SK-MEL-5 (cell line): Measurements from ENCODE around the gene DICER1. TPM values are rescaled to one million over a fixed set of nuclear protein-coding genes. Genes with fewer than 3 reads are reported as not detected.
A peak's percentile ranks its signal among the peaks of the same experiment; 100 is the strongest.

ENCODE experiments used
- DNase-seq: peaks from one replicate; pipeline ENCODE4 v3.0.0-alpha.2; 2016; ENCODE audit warnings: low read depth, low spot score
- in situ Hi-C: cut with HindIII; loops from 2 replicates; pipeline ENCODE4 v1.10.0; 2016; ENCODE audit warnings: low sequenced_read_pairs, high pct_unique_total_duplicates, low pct_unique_long_range_greater_than_20kb
- total RNA-seq: library from RNA; depleted of rRNA; stranded (reverse); fragments of >200 nt; shearing (Covaris generic); gene quantifications from 2 replicates; pipeline ENCODE4 v1.2.3, GENCODE V29; 2014

Gene DICER1
- total RNA-seq, 1 experiment from 2014 or later: 38.8 TPM

- in situ Hi-C loops: no loop called here
- no peak for DNase-seq
Measured at GRCh38 chr14:95137164-95137803, 20.0 kb downstream of the DICER1 start.

- DNase-seq: no peak
- in situ Hi-C loops: no loop called here
Measured at GRCh38 chr14:95136631-95137030, 20.7 kb downstream of the DICER1 start.

- in situ Hi-C loops: no loop called here
- DNase-seq: no peak
Measured at GRCh38 chr14:95134304-95134933, 22.9 kb downstream of the DICER1 start.

GRCh38 chr14:95133282-95133681 lies 24.0 kb downstream of the DICER1 start:
- in situ Hi-C loops: no loop called here
- DNase-seq: peak; percentile 46

- in situ Hi-C loops: no loop called here
- DNase-seq: no peak
Measured at GRCh38 chr14:95132760-95133159, 24.6 kb downstream of the DICER1 start.

GRCh38 chr14:95130549-95130948 lies 26.8 kb downstream of the DICER1 start:
- no peak for DNase-seq
- in situ Hi-C loops: no loop called here

GRCh38 chr14:95128140-95128539 lies 29.2 kb downstream of the DICER1 start:
- in situ Hi-C loops: no loop called here
- DNase-seq: no peak

- no peak for DNase-seq
- in situ Hi-C loops: no loop called here
Measured at GRCh38 chr14:95127531-95127911, 29.8 kb downstream of the DICER1 start.

- in situ Hi-C loops: no loop called here
- no peak for DNase-seq
Measured at GRCh38 chr14:95126906-95127530, 30.3 kb downstream of the DICER1 start.

- DNase-seq: no peak
- in situ Hi-C loops: no loop called here
Measured at GRCh38 chr14:95125915-95126314, 31.4 kb downstream of the DICER1 start.

GRCh38 chr14:95125221-95125620 lies 32.1 kb downstream of the DICER1 start:
- DNase-seq: no peak
- in situ Hi-C loops: no loop called here

GRCh38 chr14:95123891-95124579 lies 33.3 kb downstream of the DICER1 start:
- in situ Hi-C loops: no loop called here
- no peak for DNase-seq

GRCh38 chr14:95122621-95122945 lies 34.7 kb downstream of the DICER1 start:
- DNase-seq: no peak
- in situ Hi-C loops: no loop called here

GRCh38 chr14:95121911-95122620 lies 35.3 kb downstream of the DICER1 start:
- DNase-seq: peak; percentile 32

GRCh38 chr14:95119336-95119735 lies 38.0 kb downstream of the DICER1 start:
- in situ Hi-C loops: no loop called here
- DNase-seq: peak; percentile 87

More at GRCh38 chr14:95121911-95122620, 35.3 kb downstream of the DICER1 start:
- in situ Hi-C loops: no loop called here

- in situ Hi-C loops: no loop called here
- no peak for DNase-seq
Measured at GRCh38 chr14:95117937-95118721, 39.2 kb downstream of the DICER1 start.

- in situ Hi-C loops: no loop called here
- no peak for DNase-seq
Measured at GRCh38 chr14:95113476-95113875, 43.9 kb downstream of the DICER1 start.
